Brain microvascular endothelial cell (primary cell): ENCODE data around the gene SRBD1.

Experiments used
- DNase-seq: peaks from one replicate; pipeline ENCODE4 v3.0.0-alpha.2; 2020
- H3K27ac ChIP-seq: fragments of 250-450 bp; sonication (Bioruptor Pico); 2 replicates; pipeline ENCODE4 v1.5.1; 2020; ENCODE audit warnings: mild to moderate bottlenecking, moderate library complexity
- H3K27me3 ChIP-seq: fragments of 250-450 bp; sonication (Bioruptor Pico); replicated peaks from 2 replicates; pipeline ENCODE4 v1.5.1; 2020; ENCODE audit warnings: mild to moderate bottlenecking
- H3K36me3 ChIP-seq: fragments of 250-450 bp; sonication (Bioruptor Pico); replicated peaks from 2 replicates; pipeline ENCODE4 v1.5.1; 2020; ENCODE audit warnings: mild to moderate bottlenecking
- H3K4me3 ChIP-seq: 2 replicates; pipeline ENCODE4 v1.5.1; 2011; ENCODE audit warnings: low read depth, mild to moderate bottlenecking, control low read depth, low read length, moderate library complexity
- CTCF ChIP-seq: IDR thresholded peaks from 2 replicates; pipeline ENCODE4 v1.5.1; 2011; ENCODE audit warnings: low read depth, mild to moderate bottlenecking, moderate library complexity, low read length, control low read depth, inconsistent platforms; ENCODE audit errors: missing control alignments
- in situ Hi-C: cut with HindIII; loops from 2 replicates; pipeline ENCODE4 v1.10.0; 2017; ENCODE audit warnings: low sequenced_read_pairs, low pct_ligation_motif_present

Gene SRBD1

GRCh38 chr2:45612731-45613130 lies 1.7 kb upstream of the SRBD1 start:
- TF ChIP-seq CTCF = no peak
- Histone ChIP-seq H3K36me3 (no peaks in the 10 kb centered on the region), H3K4me3 (no peak overlapping the region), H3K27ac (no peak overlapping the region), H3K27me3 (no peaks in the 10 kb centered on the region)
- in situ Hi-C loops = no loop called here
- no peak for DNase-seq

GRCh38 chr2:45612285-45612684 lies 1.2 kb upstream of the SRBD1 start:
- no peaks in the 10 kb centered on the region for H3K36me3 ChIP-seq
- no peaks in the 10 kb centered on the region for H3K27me3 ChIP-seq
- in situ Hi-C loops = no loop called here
- no peak overlapping the region for H3K4me3 ChIP-seq
- no peak overlapping the region for H3K27ac ChIP-seq
- TF ChIP-seq CTCF = no peak
- DNase-seq = no peak

GRCh38 chr2:45610281-45611019 lies 617 bp downstream of the SRBD1 start:
- Histone ChIP-seq H3K27ac (peak overlapping the region; percentile 88), H3K4me3 (peak overlapping the region; percentile 85), H3K27me3 (no peaks in the 10 kb centered on the region), H3K36me3 (no peaks in the 10 kb centered on the region)
- peak; percentile 58 for TF ChIP-seq CTCF
- DNase-seq = peak; percentile 56
- in situ Hi-C loops = no loop called here

- TF ChIP-seq CTCF = peak; percentile 71
- DNase-seq = peak; percentile 36
- no peak overlapping the region for H3K27ac ChIP-seq
Measured at GRCh38 chr2:45607701-45608100, 3.4 kb downstream of the SRBD1 start.

GRCh38 chr2:45606796-45607195 lies 4.3 kb downstream of the SRBD1 start:
- no peak for DNase-seq
- no peak overlapping the region for H3K27ac ChIP-seq
- in situ Hi-C loops = no loop called here
- H3K36me3 ChIP-seq = peaks cover 3% of the 10 kb centered on the region
- H3K4me3 ChIP-seq = no peak overlapping the region
- no peaks in the 10 kb centered on the region for H3K27me3 ChIP-seq
- TF ChIP-seq CTCF = no peak

More at GRCh38 chr2:45607701-45608100, 3.4 kb downstream of the SRBD1 start:
- Histone ChIP-seq H3K4me3 (no peak overlapping the region), H3K27me3 (no peaks in the 10 kb centered on the region), H3K36me3 (peaks cover 3% of the 10 kb centered on the region)
- in situ Hi-C loops = no loop called here

GRCh38 chr2:45605116-45605515 lies 6.0 kb downstream of the SRBD1 start:
- DNase-seq = no peak
- in situ Hi-C loops = no loop called here
- Histone ChIP-seq H3K4me3 (no peak overlapping the region), H3K27me3 (no peaks in the 10 kb centered on the region), H3K27ac (no peak overlapping the region), H3K36me3 (peaks cover 10% of the 10 kb centered on the region)
- no peak for TF ChIP-seq CTCF
